IPS-NIHi7 (cell line): ENCODE results near the gene ABCC10.
"Not testable (repeated sequence)": the region's sequence is repeated elsewhere in the genome, so short reads cannot be mapped to it uniquely, and the experiment has no call there.

ENCODE experiments used
- DNase-seq: peaks from one replicate; pipeline ENCODE4 v3.0.0; 2012; ENCODE audit warnings: mixed read lengths; ENCODE audit errors: extremely low spot score

The ABCC10 gene

GRCh38 chr6:43497689-43498088 lies 70.3 kb downstream of the ABCC10 start:
- no peak for DNase-seq

DNA sequence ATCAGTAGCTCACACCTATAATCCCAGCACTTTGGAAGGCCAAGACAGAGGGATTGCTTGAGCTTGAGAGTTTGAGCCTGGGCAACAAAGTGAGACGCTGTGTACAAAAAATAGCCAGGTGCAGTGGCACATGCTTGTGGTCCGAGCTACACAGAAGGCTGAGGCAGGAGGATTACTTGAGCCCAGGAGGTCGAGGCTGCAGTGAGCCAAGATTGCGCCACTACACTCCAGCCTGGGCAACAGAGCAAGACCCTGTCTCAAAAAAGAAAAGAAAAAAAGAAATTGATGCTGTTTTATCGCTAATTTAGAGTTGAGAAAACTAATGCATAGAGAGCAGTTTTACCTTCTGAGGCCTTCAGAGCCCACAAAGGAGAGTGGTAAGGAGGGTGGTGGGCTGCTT lies 71.0 kb downstream of the ABCC10 start:
- DNase-seq = not testable (repeated sequence)

- no peak for DNase-seq
Observed at GRCh38 chr6:43499028-43499815, 71.9 kb downstream of the ABCC10 start.
